Upper lobe of right lung (tissue), 1 donor: Measurements from ENCODE around the gene ASF1B. TPM values are rescaled to one million over a fixed set of nuclear protein-coding genes. Genes with fewer than 3 reads are reported as not detected.
A peak's percentile ranks its signal among the peaks of the same experiment; 100 is the strongest.

Source experiments
- ATAC-seq: fragments of 200-7000 bp; cut with Tn5 transposase; one replicate; pipeline ENCODE4 v1.9.1; 2020; ENCODE audit warnings: mild to moderate bottlenecking, moderate library complexity
- DNase-seq: peaks from one replicate; pipeline ENCODE4 v3.0.0-alpha.2; 2020
- H3K27ac ChIP-seq: fragments of 200-600 bp; one replicate; pipeline ENCODE4 v1.8.0; 2022
- H3K27me3 ChIP-seq: fragments of 200-600 bp; one replicate; pipeline ENCODE4 v1.8.0; 2022; ENCODE audit warnings: mild to moderate bottlenecking
- H3K36me3 ChIP-seq: fragments of 200-600 bp; one replicate; pipeline ENCODE4 v1.8.0; 2022
- H3K4me1 ChIP-seq: fragments of 200-600 bp; one replicate; pipeline ENCODE4 v1.8.0; 2022
- H3K4me3 ChIP-seq: fragments of 200-600 bp; one replicate; pipeline ENCODE4 v1.8.0; 2022; ENCODE audit warnings: mild to moderate bottlenecking
- H3K9me3 ChIP-seq: fragments of 200-600 bp; one replicate; pipeline ENCODE4 v1.8.0; 2022
- CTCF ChIP-seq: fragments of 200-600 bp; IDR thresholded peaks from one replicate; pipeline ENCODE4 v1.8.0; 2022; ENCODE audit warnings: antibody characterized with exemption
- intact Hi-C: fragments of 100-400 bp; cut with DNase I; formaldehyde crosslinking; loops from one replicate; pipeline ENCODE4 v1.11.0; 2022
- total RNA-seq: library from RNA; stranded (reverse); fragmentation: NEBNext Ultra II Directional; extraction: Animal tissue kit (Norgen Biotek cat#: 25700); gene quantifications from one replicate; pipeline ENCODE4 v1.2.1, GENCODE V29; 2021
- donor health status: DM: no; HTN: yes; CAD: no; lungs with severe emphysema.

The ASF1B gene
- total RNA-seq, 1 donor from 2014 or later, result 1.9 TPM

GRCh38 chr19:14101003-14101545, 35.3 kb downstream of the ASF1B start:
- peaks cover 90% of the 10 kb centered on the region for H3K36me3 ChIP-seq
- no peak for TF ChIP-seq CTCF
- DNase-seq, result no peak
- H3K27me3 ChIP-seq, result no peaks in the 10 kb centered on the region
- H3K9me3 ChIP-seq, result no peaks in the 10 kb centered on the region
- no peak overlapping the region for H3K27ac ChIP-seq
- intact Hi-C loops, result no loop called here
- H3K4me1 ChIP-seq, result no peaks in the 10 kb centered on the region
- ATAC-seq, result no peak
- H3K4me3 ChIP-seq, result no peak overlapping the region

DNA sequence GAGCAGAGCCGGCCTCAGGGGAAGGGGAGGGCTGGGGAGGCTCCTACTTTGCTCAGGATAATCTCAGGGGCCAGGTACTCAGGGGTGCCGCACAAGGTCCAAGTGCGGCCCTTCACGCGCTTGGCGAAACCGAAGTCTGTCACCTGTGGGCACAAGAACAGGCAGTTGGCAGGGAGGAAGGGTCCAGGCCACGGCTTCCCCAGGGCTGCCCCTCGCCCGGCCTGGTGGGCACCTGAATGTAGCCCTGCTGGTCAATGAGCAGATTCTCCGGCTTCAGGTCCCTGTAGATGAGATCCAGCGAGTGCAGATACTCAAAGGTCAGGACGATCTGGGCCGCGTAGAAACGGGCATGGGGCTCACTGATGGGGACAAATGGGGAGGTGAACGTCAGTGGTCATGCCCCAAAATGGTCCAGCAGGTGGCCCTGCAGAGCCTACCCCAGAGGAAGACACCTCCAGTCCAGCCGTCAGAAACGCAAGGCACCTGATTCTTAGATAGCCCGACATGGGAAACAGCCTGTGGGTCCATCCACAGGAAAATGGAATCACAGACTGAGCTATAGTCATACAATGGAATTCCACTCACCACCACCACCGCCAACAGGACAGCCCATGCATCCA, 38.7 kb downstream of the ASF1B start:
- TF ChIP-seq CTCF, result peak; percentile 9
- DNase-seq, result no peak
- peaks cover 65% of the 10 kb centered on the region for H3K36me3 ChIP-seq
- ATAC-seq, result peak; percentile 13
- no peaks in the 10 kb centered on the region for H3K27me3 ChIP-seq
- intact Hi-C loops, result no loop called here
- H3K9me3 ChIP-seq, result peaks cover 9% of the 10 kb centered on the region
- H3K27ac ChIP-seq, result no peak overlapping the region
- H3K4me1 ChIP-seq, result no peaks in the 10 kb centered on the region
- no peak overlapping the region for H3K4me3 ChIP-seq

DNA sequence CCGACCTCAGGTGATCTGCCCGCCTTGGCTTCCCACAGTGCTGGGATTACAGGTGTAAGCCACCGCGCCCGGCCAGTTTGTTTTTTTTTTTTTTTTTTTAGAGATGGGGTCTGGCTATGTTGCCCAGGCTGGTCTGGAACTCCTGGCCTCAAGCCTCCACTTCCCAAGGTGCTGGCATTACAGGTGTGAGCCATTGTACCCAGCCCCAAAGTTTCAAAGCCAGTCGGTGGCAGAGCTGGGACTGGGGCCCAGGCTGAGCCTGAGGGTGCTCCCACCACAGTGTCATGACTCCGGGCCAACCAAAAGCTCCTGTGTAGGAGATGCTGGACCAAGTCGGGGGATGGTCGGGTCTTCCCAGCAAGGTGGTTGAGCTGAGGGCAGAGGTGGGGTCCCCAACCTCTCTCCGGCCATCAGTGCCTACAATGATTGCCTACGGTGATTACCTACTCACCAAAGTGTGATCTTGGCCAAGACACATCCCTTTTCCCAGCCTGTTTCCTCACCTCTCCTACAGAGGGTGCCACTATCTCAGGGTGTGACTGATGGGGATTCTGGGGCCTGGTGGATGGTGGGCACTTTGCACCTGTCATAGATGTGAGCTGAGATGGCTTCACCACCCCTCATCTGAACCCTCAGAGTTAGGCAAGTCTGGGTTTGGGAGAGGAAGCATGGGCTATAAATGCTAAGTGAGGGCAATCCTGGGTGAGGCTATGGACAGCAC, 40.0 kb downstream of the ASF1B start:
- intact Hi-C loops, result no loop called here
- ATAC-seq (no peak), DNase-seq (no peak)
- Histone ChIP-seq H3K9me3 (peaks cover 9% of the 10 kb centered on the region), H3K36me3 (peaks cover 53% of the 10 kb centered on the region), H3K4me1 (no peaks in the 10 kb centered on the region), H3K27ac (no peak overlapping the region), H3K4me3 (no peak overlapping the region), H3K27me3 (no peaks in the 10 kb centered on the region)
- TF ChIP-seq CTCF, result no peak

GRCh38 chr19:14094854-14095253, 41.5 kb downstream of the ASF1B start:
- no peaks in the 10 kb centered on the region for H3K4me1 ChIP-seq
- intact Hi-C loops, result no loop called here
- no peaks in the 10 kb centered on the region for H3K27me3 ChIP-seq
- H3K36me3 ChIP-seq, result peaks cover 37% of the 10 kb centered on the region
- H3K4me3 ChIP-seq, result no peak overlapping the region
- TF ChIP-seq CTCF, result no peak
- ATAC-seq (no peak), DNase-seq (no peak)
- no peak overlapping the region for H3K27ac ChIP-seq
- H3K9me3 ChIP-seq, result peaks cover 9% of the 10 kb centered on the region

DNA sequence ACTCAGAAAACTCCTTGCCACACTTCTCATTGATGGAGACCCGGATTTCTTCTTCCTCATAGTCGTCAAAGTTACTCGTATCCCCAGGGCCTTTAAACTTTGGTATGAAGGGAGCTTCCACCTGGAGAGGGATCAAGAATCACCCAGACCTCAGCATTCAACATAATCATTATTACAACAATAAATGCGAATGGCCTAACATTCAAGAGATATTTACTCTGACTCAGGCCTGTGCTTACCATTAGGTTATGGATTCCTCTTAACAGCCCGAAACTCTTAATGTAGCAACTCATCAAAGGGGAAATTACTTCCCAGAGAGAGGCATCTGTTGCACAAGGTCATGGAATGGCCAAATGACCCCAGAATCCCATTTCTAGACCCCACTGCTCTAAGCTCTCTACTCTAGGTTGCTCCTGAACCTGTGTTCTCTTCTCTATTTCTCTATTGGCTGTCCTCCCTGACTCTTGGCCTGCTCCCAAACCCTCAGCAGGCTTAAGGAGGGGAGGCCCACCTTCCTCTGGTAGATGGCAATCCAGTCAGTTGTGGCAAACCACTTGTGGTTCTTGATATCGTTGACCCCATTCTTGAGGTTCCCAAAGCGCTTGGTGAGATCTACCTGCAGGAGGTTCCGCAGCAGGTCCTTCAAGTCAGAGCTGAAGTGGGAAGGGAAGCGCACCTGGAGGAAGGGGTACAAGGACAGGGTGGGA, 43.1 kb downstream of the ASF1B start:
- no peak for ATAC-seq
- H3K27me3 ChIP-seq, result no peaks in the 10 kb centered on the region
- DNase-seq, result no peak

More for the DNA sequence above, 43.1 kb downstream of the ASF1B start:
- Histone ChIP-seq H3K27ac (no peak overlapping the region), H3K4me1 (no peaks in the 10 kb centered on the region), H3K36me3 (peaks cover 29% of the 10 kb centered on the region), H3K9me3 (peaks cover 9% of the 10 kb centered on the region), H3K4me3 (no peak overlapping the region)
- no peak for TF ChIP-seq CTCF
- intact Hi-C loops, result no loop called here
